H9 (cell line): ENCODE data around the gene RIMBP2. TPM values are rescaled to one million over a fixed set of nuclear protein-coding genes. Genes with fewer than 3 reads are reported as not detected.

Experiments used
- DNase-seq: peaks from one replicate; pipeline ENCODE4 v3.0.0-alpha.2; 2017
- H2AFZ ChIP-seq: one replicate; pipeline ENCODE4 v1.6.1; 2013; ENCODE audit warnings: mild to moderate bottlenecking, low read length, control low read depth, moderate library complexity
- H2AK5ac ChIP-seq: 2 replicates; pipeline ENCODE4 v1.6.1; 2013; ENCODE audit warnings: low read length, control low read depth, mixed read lengths; ENCODE audit not compliant: insufficient read length
- H2BK120ac ChIP-seq: one replicate; pipeline ENCODE4 v1.6.1; 2013; ENCODE audit warnings: low read depth, mild to moderate bottlenecking, low read length, control low read depth, inconsistent platforms; ENCODE audit not compliant: poor library complexity, severe bottlenecking
- H2BK12ac ChIP-seq: 2 replicates; pipeline ENCODE4 v1.6.1; 2013; ENCODE audit warnings: low read length, control low read depth, mixed read lengths, low read depth; ENCODE audit not compliant: insufficient read length
- H2BK15ac ChIP-seq: 2 replicates; pipeline ENCODE4 v1.6.1; 2013; ENCODE audit warnings: low read depth, low read length, control low read depth
- H2BK20ac ChIP-seq: one replicate; pipeline ENCODE4 v1.6.1; 2013; ENCODE audit warnings: low read depth, mild to moderate bottlenecking, low read length, control low read depth, inconsistent platforms; ENCODE audit not compliant: poor library complexity, severe bottlenecking
- H2BK5ac ChIP-seq: 2 replicates; pipeline ENCODE4 v1.6.1; 2013; ENCODE audit warnings: low read length, control low read depth, mixed read lengths; ENCODE audit not compliant: insufficient read length
- H3K14ac ChIP-seq: 2 replicates; pipeline ENCODE4 v1.6.1; 2013; ENCODE audit warnings: low read length, control low read depth; ENCODE audit not compliant: insufficient read depth
- H3K18ac ChIP-seq: 2 replicates; pipeline ENCODE4 v1.6.1; 2013; ENCODE audit warnings: low read depth, mild to moderate bottlenecking, mixed read lengths, low read length, control low read depth; ENCODE audit not compliant: insufficient read length
- H3K23ac ChIP-seq: 2 replicates; pipeline ENCODE4 v1.6.1; 2013; ENCODE audit warnings: low read length, control low read depth, mixed read lengths, low read depth; ENCODE audit not compliant: insufficient read length
- H3K23me2 ChIP-seq: 2 replicates; pipeline ENCODE4 v1.6.1; 2013; ENCODE audit warnings: low read depth, mild to moderate bottlenecking, mixed read lengths, low read length, control low read depth; ENCODE audit not compliant: insufficient read length, poor library complexity, severe bottlenecking
- H3K27ac ChIP-seq: 2 replicates; pipeline ENCODE4 v1.5.1; 2013; ENCODE audit warnings: low read length, control low read depth, mixed read lengths, low read depth; ENCODE audit not compliant: insufficient read length
- H3K27me3 ChIP-seq: 2 replicates; pipeline ENCODE4 v1.6.1; 2013; ENCODE audit warnings: low read length, control low read depth, inconsistent platforms; ENCODE audit not compliant: insufficient read depth
- H3K4ac ChIP-seq: 2 replicates; pipeline ENCODE4 v1.6.1; 2013; ENCODE audit warnings: low read depth, mild to moderate bottlenecking, control low read depth, inconsistent platforms, low read length, moderate library complexity
- H3K4me1 ChIP-seq: 2 replicates; pipeline ENCODE4 v1.6.1; 2013; ENCODE audit warnings: low read length, control low read depth, inconsistent platforms; ENCODE audit not compliant: insufficient read depth
- H3K4me2 ChIP-seq: 2 replicates; pipeline ENCODE4 v1.6.1; 2013; ENCODE audit warnings: low read length, control low read depth, mixed read lengths; ENCODE audit not compliant: insufficient read length, insufficient read depth
- H3K56ac ChIP-seq: 2 replicates; pipeline ENCODE4 v1.6.1; 2013; ENCODE audit warnings: low read depth, mild to moderate bottlenecking, mixed read lengths, low read length, control low read depth; ENCODE audit not compliant: insufficient read length
- H3K79me1 ChIP-seq: 2 replicates; pipeline ENCODE4 v1.6.1; 2013; ENCODE audit warnings: low read depth, mild to moderate bottlenecking, moderate library complexity, low read length, control low read depth, inconsistent platforms; ENCODE audit not compliant: insufficient read depth, poor library complexity, severe bottlenecking
- H3K79me2 ChIP-seq: 2 replicates; pipeline ENCODE4 v1.6.1; 2013; ENCODE audit warnings: low read length, control low read depth, inconsistent platforms; ENCODE audit not compliant: insufficient read depth
- H3K9ac ChIP-seq: 2 replicates; pipeline ENCODE4 v1.6.1; 2013; ENCODE audit warnings: low read length, control low read depth, mixed read lengths; ENCODE audit not compliant: insufficient read length; ENCODE audit errors: extremely low read depth
- H3K9me3 ChIP-seq: one replicate; pipeline ENCODE4 v1.6.1; 2013; ENCODE audit warnings: low read depth, low read length, inconsistent platforms; ENCODE audit not compliant: control insufficient read depth
- H3T11ph ChIP-seq: one replicate; pipeline ENCODE4 v1.6.1; 2013; ENCODE audit warnings: mild to moderate bottlenecking, low read length, control low read depth, inconsistent platforms
- H4K20me1 ChIP-seq: one replicate; pipeline ENCODE4 v1.6.1; 2013; ENCODE audit not compliant: control insufficient read depth, insufficient read length, insufficient read depth
- H4K5ac ChIP-seq: 2 replicates; pipeline ENCODE4 v1.6.1; 2013; ENCODE audit warnings: low read depth, mild to moderate bottlenecking, mixed read lengths, low read length, control low read depth; ENCODE audit not compliant: insufficient read length
- H4K8ac ChIP-seq: replicated peaks from 2 replicates; pipeline ENCODE4 v1.6.1; 2013; ENCODE audit warnings: low read length, control low read depth, mixed read lengths, low read depth; ENCODE audit not compliant: insufficient read length
- H4K91ac ChIP-seq: 2 replicates; pipeline ENCODE4 v1.6.1; 2013; ENCODE audit warnings: low read depth, mild to moderate bottlenecking, moderate library complexity, mixed read lengths, low read length, control low read depth; ENCODE audit not compliant: insufficient read length
- H3K27ac Mint-ChIP-seq, 3 experiments: 2 replicates in 2 of 3; 3 replicates in 1 of 3; pipeline ENCODE4 v1.8.0; 2020 to 2021; ENCODE audit warnings: mixed read lengths in 3 of 3, mild to moderate bottlenecking in 1 of 3, moderate library complexity in 1 of 3
- H3K27me3 Mint-ChIP-seq: 2 replicates; pipeline ENCODE4 v1.8.0; 2021; ENCODE audit warnings: low read depth, mild to moderate bottlenecking, moderate library complexity, mixed read lengths
- H3K36me3 Mint-ChIP-seq, 3 experiments: 2 replicates in 2 of 3; 3 replicates in 1 of 3; pipeline ENCODE4 v1.8.0; 2020 to 2021; ENCODE audit warnings: low read depth in 3 of 3, mixed read lengths in 3 of 3; ENCODE audit not compliant: insufficient read depth in 1 of 3
- H3K4me1 Mint-ChIP-seq, 2 experiments: 2 replicates each; pipeline ENCODE4 v1.8.0; 2020; ENCODE audit warnings: mixed read lengths in 2 of 2
- H3K4me3 Mint-ChIP-seq, 2 experiments: 2 replicates in 1 of 2; 3 replicates in 1 of 2; pipeline ENCODE4 v1.8.0; 2020 to 2021; ENCODE audit warnings: mild to moderate bottlenecking in 2 of 2, mixed read lengths in 2 of 2, moderate library complexity in 1 of 2
- H3K9me3 Mint-ChIP-seq, 2 experiments: 2 replicates in 1 of 2; 3 replicates in 1 of 2; pipeline ENCODE4 v1.8.0; 2020; ENCODE audit warnings: mild to moderate bottlenecking in 2 of 2, mixed read lengths in 2 of 2, moderate library complexity in 1 of 2
- CTCF ChIP-seq: fragments of 200-600 bp; sonication (generic); conservative IDR thresholded peaks from 3 replicates; pipeline ENCODE4 v1.8.0; 2021; ENCODE audit warnings: antibody characterized with exemption, mild to moderate bottlenecking
- WGBS: extraction: QIAGEN DNeasy Blood & Tissue Kit; methylation state at CpG from one replicate; pipeline ENCODE4 v1.1.7; 2013; ENCODE audit warnings: missing lambda C conversion rate, low lambda C conversion rate, mixed read lengths; ENCODE audit not compliant: insufficient read length; ENCODE audit errors: extremely low coverage; 5-methylcytosine and 5-hydroxymethylcytosine counted together
- total RNA-seq: library from RNA; stranded (reverse); gene quantifications from 2 replicates; pipeline ENCODE4 v1.2.1, GENCODE V29; 2021

The RIMBP2 gene
- total RNA-seq, 1 experiment from 2014 or later: 0.70 TPM

GRCh38 chr12:130385193-130385592 lies 330.9 kb downstream of the RIMBP2 start:
- H4K91ac ChIP-seq: no peak overlapping the region
- no peak overlapping the region for H3K4me2 ChIP-seq
- no peak overlapping the region for H2BK20ac ChIP-seq

More at GRCh38 chr12:130385193-130385592, 330.9 kb downstream of the RIMBP2 start:
- Histone ChIP-seq H2AFZ (no peak overlapping the region), H3K79me1 (no peaks in the 10 kb centered on the region), H3K18ac (no peak overlapping the region), H3K9me3 (no peaks in the 10 kb centered on the region), H2BK15ac (no peak overlapping the region), H3K27ac (no peak overlapping the region), H2AK5ac (no peak overlapping the region), H4K20me1 (no peaks in the 10 kb centered on the region), H2BK12ac (no peak overlapping the region), H3K14ac (no peak overlapping the region), H3K23me2 (no peaks in the 10 kb centered on the region), H4K5ac (no peak overlapping the region), H2BK5ac (no peak overlapping the region), H3K79me2 (no peaks in the 10 kb centered on the region), H3K56ac (no peak overlapping the region), H3K4ac (no peak overlapping the region), H4K8ac (no peak overlapping the region), H3T11ph (no peak overlapping the region), H3K27me3 (no peaks in the 10 kb centered on the region), H3K23ac (no peak overlapping the region), H3K9ac (no peak overlapping the region), H2BK120ac (no peak overlapping the region), H3K4me1 (no peaks in the 10 kb centered on the region)
- no peak for TF ChIP-seq CTCF
- no peaks in the 10 kb centered on the region for H3K36me3 Mint-ChIP-seq
- H3K27ac Mint-ChIP-seq: no peak overlapping the region
- no peak overlapping the region for H3K4me3 Mint-ChIP-seq
- H3K9me3 Mint-ChIP-seq: peaks cover 0 to 2% of the 10 kb centered on the region in 2 experiments; a peak in 3 of 5 replicates
- DNase-seq: no peak
- WGBS: no CpG with 5 or more reads among the region's 4 CpGs
- H3K27me3 Mint-ChIP-seq: peaks cover 8% of the 10 kb centered on the region
- H3K4me1 Mint-ChIP-seq: no peaks in the 10 kb centered on the region
